Neutrophil (primary cell): ENCODE results near the gene AQP9.
"Not testable (repeated sequence)": the region's sequence is repeated elsewhere in the genome, so short reads cannot be mapped to it uniquely, and the experiment has no call there.

Experiments used
- H3K27ac ChIP-seq: fragments of 200-600 bp; sonication (generic); 2 replicates; pipeline ENCODE4 v1.5.1; 2016; ENCODE audit warnings: mild to moderate bottlenecking, moderate library complexity
- H3K27me3 ChIP-seq: fragments of 200-600 bp; sonication (generic); 2 replicates; pipeline ENCODE4 v1.6.0; 2016; ENCODE audit warnings: mild to moderate bottlenecking
- H3K36me3 ChIP-seq: fragments of 200-600 bp; sonication (generic); 2 replicates; pipeline ENCODE4 v1.5.1; 2017
- H3K4me1 ChIP-seq, 2 experiments: fragments of 200-600 bp in 1 of 2; sonication (generic) in 1 of 2; 1 replicate in 1 of 2; 2 replicates in 1 of 2; pipeline versions ENCODE4 v1.5.1 to v1.6.1; 2013 to 2016; ENCODE audit warnings: low read depth in 1 of 2, low read length in 1 of 2, mild to moderate bottlenecking in 1 of 2, moderate library complexity in 1 of 2; ENCODE audit not compliant: control insufficient read depth in 1 of 2, insufficient read depth in 1 of 2
- H3K4me3 ChIP-seq, 2 experiments: fragments of 200-600 bp in 1 of 2; sonication (generic) in 1 of 2; 1 replicate in 1 of 2; 2 replicates in 1 of 2; pipeline ENCODE4 v1.5.1; 2013 to 2016; ENCODE audit warnings: low read depth in 1 of 2, low read length in 1 of 2, mild to moderate bottlenecking in 1 of 2, moderate library complexity in 1 of 2
- H3K9me3 ChIP-seq: fragments of 200-600 bp; sonication (generic); 2 replicates; pipeline ENCODE4 v1.5.1; 2016
- TF ChIP-seq, protein P1 (sequence below): fragments of 200-600 bp; sonication (generic); IDR thresholded peaks from 2 replicates; pipeline ENCODE4 v1.5.1; 2016; ENCODE audit warnings: antibody characterized with exemption

Gene AQP9

GRCh38 chr15:58185439-58185838 lies 47.3 kb downstream of the AQP9 start:
- no peak overlapping the region for H3K4me3 ChIP-seq
- no peaks in the 10 kb centered on the region for H3K9me3 ChIP-seq
- H3K4me1 ChIP-seq: no peaks in the 10 kb centered on the region

DNA sequence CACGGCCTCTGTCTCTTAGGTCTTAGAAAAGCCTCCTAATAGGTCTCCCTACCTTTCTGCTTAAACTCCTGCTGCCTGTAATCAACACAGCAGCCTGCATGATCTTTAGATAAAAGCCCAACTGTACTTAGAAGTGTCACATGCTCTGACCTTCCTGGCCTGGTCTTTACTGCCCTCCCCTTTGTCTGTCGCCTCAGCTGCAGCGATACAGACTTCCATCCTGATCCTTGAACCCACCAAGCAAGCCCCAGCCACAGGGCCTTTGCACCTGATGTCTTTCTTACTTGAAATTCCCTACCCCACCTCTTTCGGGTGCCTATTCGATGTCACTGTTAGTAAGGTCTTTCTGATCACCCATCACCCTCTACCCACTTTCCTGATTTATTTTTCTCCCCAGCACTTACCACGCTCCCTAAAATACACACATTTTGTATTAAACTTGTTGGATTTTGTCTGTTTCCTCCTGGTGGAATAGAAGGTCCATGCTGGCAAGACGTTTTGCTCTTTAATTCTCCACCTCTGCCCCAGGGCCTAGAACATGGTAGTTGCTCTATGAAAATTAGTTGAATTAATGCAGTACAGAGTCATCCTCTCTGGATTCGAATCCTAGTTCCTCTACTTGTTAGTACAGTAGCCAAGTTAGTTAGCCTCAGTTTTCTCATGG lies 51.1 kb downstream of the AQP9 start:
- H3K27me3 ChIP-seq: peaks cover 44% of the 10 kb centered on the region
- TF ChIP-seq, protein P1, sequence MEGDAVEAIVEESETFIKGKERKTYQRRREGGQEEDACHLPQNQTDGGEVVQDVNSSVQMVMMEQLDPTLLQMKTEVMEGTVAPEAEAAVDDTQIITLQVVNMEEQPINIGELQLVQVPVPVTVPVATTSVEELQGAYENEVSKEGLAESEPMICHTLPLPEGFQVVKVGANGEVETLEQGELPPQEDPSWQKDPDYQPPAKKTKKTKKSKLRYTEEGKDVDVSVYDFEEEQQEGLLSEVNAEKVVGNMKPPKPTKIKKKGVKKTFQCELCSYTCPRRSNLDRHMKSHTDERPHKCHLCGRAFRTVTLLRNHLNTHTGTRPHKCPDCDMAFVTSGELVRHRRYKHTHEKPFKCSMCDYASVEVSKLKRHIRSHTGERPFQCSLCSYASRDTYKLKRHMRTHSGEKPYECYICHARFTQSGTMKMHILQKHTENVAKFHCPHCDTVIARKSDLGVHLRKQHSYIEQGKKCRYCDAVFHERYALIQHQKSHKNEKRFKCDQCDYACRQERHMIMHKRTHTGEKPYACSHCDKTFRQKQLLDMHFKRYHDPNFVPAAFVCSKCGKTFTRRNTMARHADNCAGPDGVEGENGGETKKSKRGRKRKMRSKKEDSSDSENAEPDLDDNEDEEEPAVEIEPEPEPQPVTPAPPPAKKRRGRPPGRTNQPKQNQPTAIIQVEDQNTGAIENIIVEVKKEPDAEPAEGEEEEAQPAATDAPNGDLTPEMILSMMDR: no peak
- no peak overlapping the region for H3K4me3 ChIP-seq
- no peaks in the 10 kb centered on the region for H3K9me3 ChIP-seq
- H3K4me1 ChIP-seq: no peaks in the 10 kb centered on the region
- H3K36me3 ChIP-seq: peaks cover 21% of the 10 kb centered on the region
- no peak overlapping the region for H3K27ac ChIP-seq

More at GRCh38 chr15:58185439-58185838, 47.3 kb downstream of the AQP9 start:
- peaks cover 60% of the 10 kb centered on the region for H3K36me3 ChIP-seq
- H3K27me3 ChIP-seq: peaks cover 31% of the 10 kb centered on the region
- TF ChIP-seq, protein P1: no peak
- peak overlapping the region; percentile 30 for H3K27ac ChIP-seq

DNA sequence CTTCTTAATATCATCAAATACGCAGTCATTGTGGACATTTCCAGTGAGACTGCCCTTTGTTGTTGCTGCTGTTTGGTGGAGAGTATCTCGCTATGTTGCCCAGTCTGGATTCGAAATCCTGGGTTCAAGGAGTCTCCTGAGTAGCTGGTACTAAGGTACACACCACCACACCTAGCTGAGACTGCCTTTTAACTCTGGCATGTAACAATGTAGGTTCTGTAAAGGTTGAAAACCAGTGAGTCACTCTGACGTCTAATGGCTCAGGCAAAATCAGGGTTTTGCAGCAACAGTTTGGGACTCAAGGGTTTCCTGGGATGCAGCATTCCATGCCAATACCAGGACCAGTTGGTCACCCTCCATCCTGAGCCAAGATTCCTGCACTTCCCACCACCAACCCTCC lies 52.2 kb downstream of the AQP9 start:
- no peak overlapping the region for H3K27ac ChIP-seq
- H3K27me3 ChIP-seq: peaks cover 44% of the 10 kb centered on the region
- H3K4me3 ChIP-seq: no peak overlapping the region
- TF ChIP-seq, protein P1: no peak
- H3K9me3 ChIP-seq: no peaks in the 10 kb centered on the region
- H3K4me1 ChIP-seq: no peaks in the 10 kb centered on the region
- H3K36me3 ChIP-seq: peaks cover 10% of the 10 kb centered on the region

- H3K27me3 ChIP-seq: peaks cover 22% of the 10 kb centered on the region
- H3K36me3 ChIP-seq, H3K4me1 ChIP-seq, H3K27ac ChIP-seq, H3K4me3 ChIP-seq, H3K9me3 ChIP-seq: not testable (repeated sequence)
Measured at GRCh38 chr15:58193636-58194035, 55.5 kb downstream of the AQP9 start.

- no peaks in the 10 kb centered on the region for H3K4me1 ChIP-seq
- TF ChIP-seq, protein P1: no peak
- H3K27me3 ChIP-seq: no peaks in the 10 kb centered on the region
- no peak overlapping the region for H3K27ac ChIP-seq
- no peaks in the 10 kb centered on the region for H3K36me3 ChIP-seq
- H3K9me3 ChIP-seq: no peaks in the 10 kb centered on the region
- no peak overlapping the region for H3K4me3 ChIP-seq
Measured at GRCh38 chr15:58200739-58201138, 62.6 kb downstream of the AQP9 start.

DNA sequence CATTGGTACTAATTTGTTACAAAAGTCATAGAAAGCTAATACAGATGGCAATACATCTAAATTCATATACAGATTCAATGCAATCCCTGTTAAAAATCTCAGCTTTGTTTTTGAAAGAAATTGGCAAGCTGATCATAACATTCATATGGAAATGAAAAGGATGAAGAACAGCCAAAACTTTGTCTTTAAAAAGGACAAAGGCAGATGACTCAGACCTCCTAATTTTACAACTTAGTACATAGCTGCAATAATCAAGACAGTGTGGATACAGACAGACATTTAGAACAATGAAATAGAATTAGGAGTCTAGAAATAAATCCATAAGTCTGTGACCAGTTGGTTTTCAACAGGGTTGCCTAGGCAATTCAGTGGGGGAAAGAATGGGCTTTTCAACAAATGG lies 63.3 kb downstream of the AQP9 start:
- Histone ChIP-seq H3K4me1 (no peaks in the 10 kb centered on the region), H3K9me3 (no peaks in the 10 kb centered on the region), H3K4me3 (no peak overlapping the region), H3K27ac (no peak overlapping the region), H3K36me3 (no peaks in the 10 kb centered on the region), H3K27me3 (no peaks in the 10 kb centered on the region)
- TF ChIP-seq, protein P1: no peak
